Cardiac muscle cell (in vitro differentiated cells and primary cell): Measurements from ENCODE around the gene AQP6. TPM values are rescaled to one million over a fixed set of nuclear protein-coding genes. Genes with fewer than 3 reads are reported as not detected.

ENCODE experiments used
- DNase-seq, 2 donors: peaks; one replicate each; pipeline versions ENCODE4 v3.0.0 to v3.0.0-alpha.2; 2010 to 2017; ENCODE audit warnings: low read depth in 1 of 2, low spot score in 1 of 2
- H3K27ac ChIP-seq: fragments of 200-600 bp; sonication (generic); 2 replicates; pipeline ENCODE4 v1.5.1; 2016
- H3K27me3 ChIP-seq: fragments of 200-600 bp; sonication (generic); 2 replicates; pipeline ENCODE4 v1.6.0; 2016; ENCODE audit warnings: control low read depth
- H3K36me3 ChIP-seq: fragments of 200-600 bp; sonication (generic); 2 replicates; pipeline ENCODE4 v1.5.1; 2016; ENCODE audit warnings: control low read depth
- H3K4me1 ChIP-seq: fragments of 200-600 bp; sonication (generic); 2 replicates; pipeline ENCODE4 v1.8.1; 2017; ENCODE audit warnings: low read depth, mild to moderate bottlenecking, mixed run types
- H3K4me3 ChIP-seq: fragments of 200-600 bp; sonication (generic); 2 replicates; pipeline ENCODE4 v1.5.1; 2016; ENCODE audit warnings: mild to moderate bottlenecking
- H3K9me3 ChIP-seq: fragments of 200-600 bp; sonication (generic); 2 replicates; pipeline ENCODE4 v1.5.1; 2017; ENCODE audit warnings: low read depth, mild to moderate bottlenecking, control low read depth
- CTCF ChIP-seq: IDR thresholded peaks from 2 replicates; pipeline ENCODE4 v1.5.1; 2012; ENCODE audit warnings: low read depth, mild to moderate bottlenecking, low read length
- polyA plus RNA-seq: library from polyadenylated mRNA; unstranded; fragments of >200 nt; fragmentation: Nextera tagmentation; extraction: Ambion mirVana; gene quantifications from 2 replicates; pipeline ENCODE4 v1.2.1, GENCODE V29; 2016
- total RNA-seq: library from RNA; depleted of rRNA; stranded (reverse); fragments of >200 nt; gene quantifications from 2 replicates; pipeline ENCODE4 v1.2.3, GENCODE V29; 2016

The AQP6 gene
- total and polyA plus RNA-seq, 2 experiments from 2014 or later = 0.26 to 1.8 TPM

GRCh38 chr12:49959685-49960473 lies 12.9 kb upstream of the AQP6 start:
- DNase-seq = peak; percentile 40 to 77
- H3K36me3 ChIP-seq = no peaks in the 10 kb centered on the region
- H3K9me3 ChIP-seq = no peaks in the 10 kb centered on the region
- peaks cover 96% of the 10 kb centered on the region for H3K27me3 ChIP-seq
- TF ChIP-seq CTCF = no peak
- H3K4me3 ChIP-seq = no peak overlapping the region
- peaks cover 12% of the 10 kb centered on the region for H3K4me1 ChIP-seq
- no peak overlapping the region for H3K27ac ChIP-seq

DNA sequence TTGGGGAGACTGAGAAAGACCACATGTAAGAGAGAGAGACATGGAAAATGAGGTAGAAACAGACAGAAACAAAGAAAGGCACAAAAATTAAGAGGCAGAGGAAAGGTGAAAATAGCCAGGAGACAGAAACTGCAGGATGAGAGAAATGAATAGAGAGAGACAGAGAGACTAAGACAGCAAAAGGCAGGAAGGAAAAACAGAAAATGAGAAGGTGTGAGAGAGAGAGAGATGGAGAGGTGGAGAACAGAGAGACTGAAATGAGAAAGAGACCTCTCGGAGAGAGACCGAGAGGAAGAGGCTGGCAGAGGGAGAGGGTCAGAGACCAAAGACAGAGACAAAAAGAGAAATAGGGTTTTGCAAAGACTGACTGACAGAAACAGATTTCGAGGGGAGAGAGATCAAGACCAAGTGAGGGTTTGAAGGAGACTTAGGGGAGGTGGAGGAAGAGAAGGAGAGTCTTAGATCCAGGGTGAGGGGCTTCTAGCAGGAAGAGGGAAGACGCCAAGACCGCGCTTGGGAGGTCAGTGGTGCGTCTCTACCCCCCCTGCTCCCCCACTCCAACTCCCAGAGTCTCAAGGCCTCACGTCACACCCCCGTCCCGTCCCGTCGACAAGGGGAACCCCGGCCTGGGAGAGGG lies 12.2 kb upstream of the AQP6 start:
- Histone ChIP-seq H3K4me1 (peaks cover 12% of the 10 kb centered on the region), H3K36me3 (no peaks in the 10 kb centered on the region), H3K27me3 (peaks cover 93% of the 10 kb centered on the region), H3K9me3 (no peaks in the 10 kb centered on the region), H3K27ac (no peak overlapping the region), H3K4me3 (no peak overlapping the region)
- no peak for TF ChIP-seq CTCF
- DNase-seq = no peak

- H3K9me3 ChIP-seq = no peaks in the 10 kb centered on the region
- DNase-seq = peak in 1 of 2 donors; percentile 40
- H3K27me3 ChIP-seq = peaks cover 86% of the 10 kb centered on the region
- H3K4me3 ChIP-seq = peak within 1 kb of the TSS; percentile 29
- no peak within 1 kb of the TSS for H3K27ac ChIP-seq
- no peak for TF ChIP-seq CTCF
- H3K36me3 ChIP-seq = no peaks in the 10 kb centered on the region
- peaks cover 12% of the 10 kb centered on the region for H3K4me1 ChIP-seq
Observed at GRCh38 chr12:49961111-49961922, 11.4 kb upstream of the AQP6 start, which contains the start of gene AQP5. TSS of gene AQP5 (plus strand) at chr12:49961872. CDS start at chr12:49962018, 146 bp downstream.

GRCh38 chr12:49961993-49962764 lies 10.6 kb upstream of the AQP6 start:
- DNase-seq = no peak
- peaks cover 12% of the 10 kb centered on the region for H3K4me1 ChIP-seq
- no peak overlapping the region for H3K27ac ChIP-seq
- H3K36me3 ChIP-seq = no peaks in the 10 kb centered on the region
- peaks cover 77% of the 10 kb centered on the region for H3K27me3 ChIP-seq
- no peak for TF ChIP-seq CTCF
- H3K9me3 ChIP-seq = no peaks in the 10 kb centered on the region
- no peak overlapping the region for H3K4me3 ChIP-seq
